GM10266 (cell line): ENCODE measurements around the gene TPPP.
"Not testable (repeated sequence)": the region's sequence is repeated elsewhere in the genome, so short reads cannot be mapped to it uniquely, and the experiment has no call there.

Experiments
- DNase-seq: peaks from one replicate; pipeline ENCODE4 v3.0.0; 2012; ENCODE audit errors: extremely low spot score
- CTCF ChIP-seq: IDR thresholded peaks from 2 replicates; pipeline ENCODE4 v1.5.1; 2012; ENCODE audit warnings: mild to moderate bottlenecking, low read depth; ENCODE audit not compliant: control insufficient read depth, insufficient read depth; ENCODE audit errors: missing control alignments

The TPPP gene

DNA sequence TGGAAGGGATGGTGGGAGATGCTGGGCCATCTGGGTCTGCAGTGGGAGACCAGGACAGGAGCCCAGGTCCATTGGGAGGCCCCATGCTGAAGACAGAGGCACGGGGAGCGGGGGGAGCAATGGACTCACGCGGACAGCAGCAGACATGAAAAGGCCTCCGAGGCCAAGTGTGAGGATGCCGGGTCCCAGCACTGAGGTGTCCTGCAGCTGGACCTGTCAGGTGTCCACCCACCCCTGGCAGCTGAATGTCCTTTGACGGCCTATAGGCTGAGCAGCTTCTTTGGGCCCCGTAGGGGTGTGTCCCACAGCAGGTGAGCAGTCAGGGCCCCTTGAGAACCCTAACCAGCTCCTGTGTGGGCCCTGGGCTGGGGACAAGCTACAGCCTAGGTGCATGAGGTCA is 3.0 kb upstream of the TPPP start:
- not testable (repeated sequence) for DNase-seq

DNA sequence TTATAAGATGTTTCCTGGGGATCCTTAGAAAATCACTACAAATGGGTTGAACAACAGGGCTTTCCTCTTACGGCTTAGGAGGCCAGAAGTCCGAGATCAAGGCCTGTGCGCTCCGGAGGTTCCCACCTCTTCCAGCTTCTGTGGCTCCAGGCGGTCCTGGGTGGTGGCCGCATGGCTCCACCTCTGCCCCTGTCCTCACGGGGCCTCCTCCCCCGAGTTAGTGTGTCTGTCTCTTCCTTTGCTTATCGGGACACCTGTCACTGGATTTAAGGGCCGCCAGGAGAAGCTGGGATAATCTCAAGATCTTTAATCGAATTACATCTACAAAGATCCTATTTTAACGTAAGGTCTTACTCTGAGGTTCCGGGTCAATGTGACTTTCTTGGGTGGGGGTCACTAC is 2.3 kb upstream of the TPPP start:
- DNase-seq = not testable (repeated sequence)

DNA sequence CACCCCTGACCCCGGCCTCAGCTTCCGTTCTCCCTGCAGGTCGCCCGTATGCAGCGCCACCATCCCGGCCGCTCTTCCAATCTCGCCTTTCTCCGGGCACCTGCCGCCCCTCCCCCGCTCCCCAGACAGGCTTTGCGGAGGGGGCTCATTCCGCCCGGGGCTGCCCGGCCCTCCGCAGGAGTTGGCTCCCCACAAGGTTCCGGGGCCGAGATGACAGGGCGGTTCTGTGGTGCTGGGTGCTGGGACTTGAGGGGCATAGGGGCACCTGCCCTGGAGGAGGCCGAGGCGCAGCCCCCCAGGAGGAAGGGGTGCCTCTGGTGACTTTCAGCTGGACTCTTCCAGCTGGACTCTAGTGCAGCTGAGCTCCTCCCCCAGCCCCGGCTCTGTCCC is 885 bp upstream of the TPPP start:
- DNase-seq = not testable (repeated sequence)

DNA sequence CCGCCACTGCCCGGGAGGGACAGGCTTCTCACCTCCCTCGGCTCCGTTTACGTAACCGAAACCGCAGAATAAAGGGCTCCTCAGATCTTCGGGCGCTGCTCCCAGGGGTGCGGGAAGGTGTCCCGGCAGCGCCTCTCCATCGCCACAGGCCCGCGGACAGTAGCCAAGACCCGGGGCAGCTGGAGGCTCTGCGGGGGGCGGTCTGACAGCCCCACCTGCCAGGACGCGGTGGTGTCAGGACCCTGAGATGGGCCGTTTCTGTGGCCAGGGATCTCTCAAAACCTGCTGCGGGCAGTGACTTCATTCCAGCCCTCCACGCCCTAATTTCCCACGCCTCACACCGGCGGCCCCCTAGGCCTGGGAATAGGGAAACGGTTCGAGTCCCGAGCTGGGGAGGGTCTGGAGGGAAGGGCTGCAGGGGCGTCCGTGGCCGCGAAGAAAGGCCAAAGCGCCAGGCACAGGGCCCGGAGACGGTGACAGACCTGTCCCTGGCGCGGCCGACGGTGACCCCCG is 567 bp downstream of the TPPP start:
- peak; percentile 13 for DNase-seq

GRCh38 chr5:691817-692528 is 1.2 kb downstream of the TPPP start:
- no peak for DNase-seq
- no peak for TF ChIP-seq CTCF

GRCh38 chr5:691049-691448 is 2.1 kb downstream of the TPPP start:
- not testable (repeated sequence) for DNase-seq

DNA sequence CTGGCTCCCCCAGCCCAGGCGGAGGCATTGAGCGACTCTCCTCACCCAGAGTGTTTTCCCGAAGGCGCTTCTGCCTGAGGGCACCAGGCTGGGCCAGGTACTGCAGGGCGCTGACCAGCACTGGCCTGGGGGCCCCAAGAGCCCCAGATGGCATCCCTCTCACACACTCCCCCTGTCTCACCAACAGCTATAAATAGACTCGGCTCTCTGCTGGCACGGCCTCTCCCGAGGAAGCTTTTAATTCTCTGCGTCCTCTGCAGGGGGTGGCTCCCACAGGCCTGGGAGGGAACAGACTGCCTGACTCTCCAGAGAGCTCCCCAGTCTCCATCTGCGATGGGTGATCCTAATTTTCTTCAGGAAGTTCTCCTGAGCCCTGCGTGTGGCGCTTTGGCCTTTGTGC is 2.9 kb downstream of the TPPP start:
- DNase-seq = not testable (repeated sequence)

- DNase-seq = not testable (repeated sequence)
These were observed 4.7 kb downstream of the TPPP start for GRCh38 chr5:688348-689010.

GRCh38 chr5:686936-687335 is 6.2 kb downstream of the TPPP start:
- DNase-seq = not testable (repeated sequence)

GRCh38 chr5:686172-686523 is 7.0 kb downstream of the TPPP start:
- not testable (repeated sequence) for DNase-seq

- no peak for TF ChIP-seq CTCF
- no peak for DNase-seq
These were observed 7.6 kb downstream of the TPPP start for GRCh38 chr5:685262-686171.

- DNase-seq = no peak
- TF ChIP-seq CTCF = no peak
These were observed 8.4 kb downstream of the TPPP start for GRCh38 chr5:684751-685216.
